CD14-positive monocyte (primary cell): Measurements from ENCODE around the gene MS4A4A. TPM values are rescaled to one million over a fixed set of nuclear protein-coding genes. Genes with fewer than 3 reads are reported as not detected.

Source experiments
- DNase-seq, 3 donors: peaks; one replicate each; pipeline ENCODE4 v3.0.0-alpha.2; 2011 to 2022
- H2AFZ ChIP-seq: 2 replicates; pipeline ENCODE4 v1.6.0; 2012; ENCODE audit warnings: mild to moderate bottlenecking, low read depth, low read length, inconsistent platforms; ENCODE audit not compliant: insufficient read depth, poor library complexity, severe bottlenecking
- H3K27ac ChIP-seq, 2 donors: 1 replicate in 1 of 2; 2 replicates in 1 of 2; pipeline ENCODE4 v1.5.1; 2012 to 2013; ENCODE audit warnings: low read length in 2 of 2, control low read depth in 1 of 2, inconsistent platforms in 1 of 2, low read depth in 1 of 2, mild to moderate bottlenecking in 1 of 2
- H3K27me3 ChIP-seq, 2 donors: one replicate each; pipeline versions ENCODE4 v1.6.0 to v1.6.1; 2011 to 2013; ENCODE audit warnings: low read length in 2 of 2; ENCODE audit not compliant: control insufficient read depth in 2 of 2, insufficient read depth in 2 of 2
- H3K36me3 ChIP-seq, 2 donors: replicated peaks in 1 of 2; 1 replicate in 1 of 2; 2 replicates in 1 of 2; pipeline versions ENCODE4 v1.5.1 to v1.6.1; 2012 to 2013; ENCODE audit warnings: low read length in 2 of 2, control low read depth in 1 of 2, inconsistent platforms in 1 of 2, mild to moderate bottlenecking in 1 of 2; ENCODE audit not compliant: insufficient read depth in 2 of 2, control insufficient read depth in 1 of 2
- H3K4me1 ChIP-seq, 2 donors: 1 replicate in 1 of 2; 2 replicates in 1 of 2; pipeline versions ENCODE4 v1.5.1 to v1.6.1; 2012 to 2013; ENCODE audit warnings: low read length in 2 of 2, control low read depth in 1 of 2, inconsistent platforms in 1 of 2, mild to moderate bottlenecking in 1 of 2, moderate library complexity in 1 of 2; ENCODE audit not compliant: insufficient read depth in 2 of 2, control insufficient read depth in 1 of 2
- H3K4me2 ChIP-seq: replicated peaks from 2 replicates; pipeline ENCODE3; 2012; ENCODE audit warnings: low read length, moderate library complexity, mild to moderate bottlenecking; ENCODE audit not compliant: poor library complexity, severe bottlenecking; ENCODE audit errors: extremely low read depth
- H3K4me3 ChIP-seq, 3 experiments: fragments of 200-600 bp in 1 of 3; sonication (generic) in 1 of 3; replicated peaks in 1 of 3; 1 replicate in 2 of 3; 2 replicates in 1 of 3; pipeline ENCODE4 v1.5.1; 2011 to 2013; ENCODE audit warnings: low read length in 3 of 3, mild to moderate bottlenecking in 3 of 3, control low read depth in 2 of 3, low read depth in 2 of 3, inconsistent platforms in 1 of 3, moderate library complexity in 1 of 3
- H3K79me2 ChIP-seq: 2 replicates; pipeline ENCODE4 v1.6.0; 2012; ENCODE audit warnings: mild to moderate bottlenecking, control low read depth, inconsistent platforms, low read length, moderate library complexity; ENCODE audit not compliant: insufficient read depth
- H3K9ac ChIP-seq: 2 replicates; pipeline ENCODE4 v1.6.0; 2017; ENCODE audit warnings: low read length, mild to moderate bottlenecking; ENCODE audit not compliant: insufficient read depth, poor library complexity, severe bottlenecking
- H3K9me3 ChIP-seq, 2 donors: replicated peaks in 1 of 2; 1 replicate in 1 of 2; 2 replicates in 1 of 2; pipeline versions ENCODE4 v1.5.1 to v1.6.1; 2012 to 2013; ENCODE audit warnings: low read length in 2 of 2, control low read depth in 1 of 2; ENCODE audit not compliant: control insufficient read depth in 1 of 2, insufficient read depth in 1 of 2
- H4K20me1 ChIP-seq: 2 replicates; pipeline ENCODE4 v1.6.0; 2012; ENCODE audit warnings: mild to moderate bottlenecking, low read length, control low read depth, moderate library complexity; ENCODE audit not compliant: insufficient read depth
- H3K27ac Mint-ChIP-seq, 7 donors: one replicate each; pipeline ENCODE4 v1.8.0; 2020; ENCODE audit warnings: mild to moderate bottlenecking in 7 of 7, mixed read lengths in 7 of 7, moderate library complexity in 6 of 7, inconsistent platforms in 2 of 7
- H3K27me3 Mint-ChIP-seq, 3 donors: one replicate each; pipeline ENCODE4 v1.8.0; 2021 to 2022; ENCODE audit warnings: low read depth in 3 of 3, mild to moderate bottlenecking in 3 of 3, mixed read lengths in 3 of 3, moderate library complexity in 3 of 3, inconsistent platforms in 1 of 3
- H3K36me3 Mint-ChIP-seq, 2 donors: one replicate each; pipeline ENCODE4 v1.8.0; 2020; ENCODE audit warnings: mixed read lengths in 2 of 2, inconsistent platforms in 1 of 2, mild to moderate bottlenecking in 1 of 2
- H3K4me1 Mint-ChIP-seq: one replicate; pipeline ENCODE4 v1.8.0; 2020; ENCODE audit warnings: mild to moderate bottlenecking, mixed read lengths
- H3K4me3 Mint-ChIP-seq, 2 donors: one replicate each; pipeline ENCODE4 v1.8.0; 2020; ENCODE audit warnings: mild to moderate bottlenecking in 2 of 2, mixed read lengths in 2 of 2, moderate library complexity in 1 of 2
- H3K9me3 Mint-ChIP-seq, 7 donors: one replicate each; pipeline ENCODE4 v1.8.0; 2020 to 2022; ENCODE audit warnings: mixed read lengths in 7 of 7, mild to moderate bottlenecking in 6 of 7, moderate library complexity in 6 of 7, inconsistent platforms in 2 of 7
- CTCF ChIP-seq: fragments of 200-600 bp; IDR thresholded peaks from one replicate; pipeline ENCODE4 v1.8.0; 2022; ENCODE audit warnings: antibody characterized with exemption, mild to moderate bottlenecking
- WGBS: methylation state at CpG from one replicate; pipeline ENCODE4 v1.1.5; 2013; ENCODE audit warnings: missing lambda C conversion rate; ENCODE audit not compliant: insufficient coverage; 5-methylcytosine and 5-hydroxymethylcytosine counted together
- intact Hi-C, 2 donors: fragments of 100-400 bp; cut with micrococcal nuclease; formaldehyde crosslinking; loops; one replicate each; pipeline versions ENCODE4 v1.15.0 to v1.15.1; 2023
- polyA plus RNA-seq, 3 donors: library from polyadenylated mRNA; depleted of rRNA in 1 of 3; unstranded in 2 of 3; stranded (reverse) in 1 of 3; fragments of 300-500 nt in 2 of 3; fragments of >200 nt in 1 of 3; fragmentation: Illumina TruSeq in 2 of 3; gene quantifications; 1 replicate in 2 of 3; 2 replicates in 1 of 3; pipeline ENCODE4 v1.2.3, GENCODE V29; 2012 to 2021

The MS4A4A gene
- polyA plus RNA-seq, 3 donors: 19.2 to 41.8 (median 27.4) TPM

DNA sequence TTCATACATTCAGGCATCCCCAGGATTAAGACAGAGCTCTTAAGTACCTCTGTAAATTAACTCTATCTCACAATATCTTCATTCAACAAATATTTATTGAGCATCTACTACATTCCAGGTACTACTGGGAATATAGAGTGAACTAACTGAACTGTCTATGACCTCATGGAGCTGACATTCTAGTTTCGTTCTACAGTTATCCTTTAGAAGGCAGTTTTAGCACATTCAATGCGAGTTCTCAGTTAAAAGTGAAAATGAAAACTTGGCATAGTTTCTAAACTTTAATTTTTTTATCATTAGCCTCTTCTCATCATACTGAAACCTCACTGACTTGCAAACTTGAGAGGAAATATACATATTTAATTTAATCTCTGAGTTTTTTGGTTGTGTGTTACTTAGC lies 35.9 kb downstream of the MS4A4A start:
- Mint-ChIP-seq H3K4me3 (no peak overlapping the region), H3K9me3 (peaks cover 13 to 23% (median 16%) of the 10 kb centered on the region in 7 donors), H3K27me3 (no peaks in the 10 kb centered on the region), H3K27ac (no peak overlapping the region), H3K4me1 (no peaks in the 10 kb centered on the region), H3K36me3 (peaks cover 2 to 19% of the 10 kb centered on the region in 2 donors)
- intact Hi-C loops: no loop called here
- Histone ChIP-seq H2AFZ (no peak overlapping the region), H3K9ac (no peak overlapping the region), H3K4me3 (no peak overlapping the region), H3K36me3 (peaks cover 0 to 5% of the 10 kb centered on the region in 2 donors), H3K4me1 (no peaks in the 10 kb centered on the region), H3K27ac (no peak overlapping the region), H3K9me3 (peaks cover 11 to 20% of the 10 kb centered on the region in 2 donors), H3K4me2 (no peak overlapping the region), H4K20me1 (no peaks in the 10 kb centered on the region), H3K79me2 (no peaks in the 10 kb centered on the region), H3K27me3 (no peaks in the 10 kb centered on the region)
- TF ChIP-seq CTCF: peak; percentile 41
- no CpG with 5 or more reads among the region's 2 CpGs for WGBS
- DNase-seq: no peak

- Histone ChIP-seq H3K27me3 (no peaks in the 10 kb centered on the region), H3K4me1 (no peaks in the 10 kb centered on the region), H3K4me2 (no peak overlapping the region), H3K9me3 (peaks cover 11 to 26% of the 10 kb centered on the region in 2 donors), H3K4me3 (no peak overlapping the region), H2AFZ (no peak overlapping the region), H3K36me3 (no peaks in the 10 kb centered on the region), H3K79me2 (no peaks in the 10 kb centered on the region), H3K27ac (no peak overlapping the region), H3K9ac (no peak overlapping the region), H4K20me1 (no peaks in the 10 kb centered on the region)
- Mint-ChIP-seq H3K27ac (no peak overlapping the region), H3K9me3 (peaks cover 17 to 25% (median 21%) of the 10 kb centered on the region in 7 donors), H3K4me1 (no peaks in the 10 kb centered on the region), H3K36me3 (peaks cover 0 to 8% of the 10 kb centered on the region in 2 donors), H3K4me3 (no peak overlapping the region), H3K27me3 (no peaks in the 10 kb centered on the region)
- no peak for TF ChIP-seq CTCF
- WGBS: 100% methylated on average over 2 of the region's 2 CpGs
- no peak for DNase-seq
- intact Hi-C loops: no loop called here
Measured at GRCh38 chr11:60318726-60319125, 38.3 kb downstream of the MS4A4A start.
